ENCODE data around the gene GPER1.

- TF ChIP-seq CTCF (IDR thresholded peaks at IDR 0.05), result no peak
- TF ChIP-seq PHF8 (IDR thresholded peaks at IDR 0.05; ENCODE audit: borderline replicate concordance, low read depth), result no peak
- TF ChIP-seq E2F6 (IDR thresholded peaks at IDR 0.05; ENCODE audit: borderline replicate concordance, low read depth), result no peak
- TF ChIP-seq EHMT2 (IDR thresholded peaks at IDR 0.05; ENCODE audit: low read depth), result no peak
- no peak for TF ChIP-seq REST (IDR thresholded peaks at IDR 0.05)
- TF ChIP-seq KDM1A (IDR thresholded peaks at IDR 0.05; ENCODE audit: low read depth), result no peak
- no peak for TF ChIP-seq POLR2A (IDR thresholded peaks at IDR 0.05; ENCODE audit: low read length)
These were observed 17.3 kb downstream of the GPER1 start for GRCh38 chr7:1105189-1105588.

Measured in A549 (cell line).